ENCODE results near the gene GNA12. TPM values are rescaled to one million over a fixed set of nuclear protein-coding genes. Genes with fewer than 3 reads are reported as not detected.
A peak's percentile ranks its signal among the peaks of the same experiment; 100 is the strongest.

GNA12 gene
- total and polyA plus RNA-seq, 2 experiments from 2014 or later, result 11.2 to 13.8 TPM

DNA sequence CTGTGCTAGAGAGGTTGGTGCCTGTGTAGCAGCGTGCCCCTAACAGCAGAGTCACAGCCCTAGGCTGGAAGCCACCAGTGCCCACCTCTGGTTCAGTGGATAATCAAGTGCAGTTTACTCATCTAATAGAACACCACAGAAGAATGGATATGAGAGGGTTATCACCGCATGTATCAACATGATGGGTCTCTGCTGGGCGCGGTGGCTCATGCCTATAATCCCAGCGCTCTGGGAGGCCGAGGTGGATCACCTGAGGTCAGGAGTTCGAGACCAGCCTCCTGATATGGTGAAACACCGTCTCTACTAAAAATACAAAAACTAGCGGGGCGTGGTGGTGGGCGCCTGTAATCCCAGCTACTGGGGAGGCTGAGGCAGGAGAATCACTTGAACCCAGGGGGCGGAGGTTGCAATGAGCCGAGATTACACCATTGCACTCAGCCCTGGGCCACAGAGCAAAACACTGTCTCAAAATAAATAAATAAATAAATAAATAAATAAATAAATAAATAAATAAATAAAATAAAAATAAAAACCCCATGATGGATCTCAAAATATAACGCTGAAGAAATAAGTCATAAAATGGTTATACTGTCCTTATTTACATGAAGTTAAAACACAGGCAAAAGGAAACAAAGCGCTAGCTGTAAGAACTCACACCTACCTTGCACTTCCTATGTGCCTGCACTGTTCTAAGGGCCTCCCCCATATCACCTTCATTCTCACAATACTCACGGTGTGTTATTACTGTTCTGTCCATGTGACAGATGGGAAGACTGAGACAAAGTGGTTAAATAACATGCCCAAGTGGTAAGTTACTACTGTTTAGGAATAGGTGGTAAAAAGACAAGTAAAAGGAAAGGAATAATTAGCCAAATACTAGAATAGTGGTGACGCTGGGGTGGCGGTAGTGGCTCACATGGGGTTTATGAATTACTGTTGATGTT is 85.2 kb downstream of the GNA12 start:
- peaks cover 56% of the 10 kb centered on the region for H3K4me1 ChIP-seq (ENCODE audit: insufficient read depth)
- peak overlapping the region; percentile 51 for H3K4me3 ChIP-seq
- peaks cover 52% of the 10 kb centered on the region for H3K79me2 ChIP-seq (ENCODE audit: insufficient read depth)
- H3K27ac ChIP-seq, result peak overlapping the region; percentile 97
- H3K27me3 ChIP-seq (replicated peaks; ENCODE audit: insufficient read depth), result no peaks in the 10 kb centered on the region
- no peaks in the 10 kb centered on the region for H3K9me3 ChIP-seq (ENCODE audit: low read depth)
- H2AFZ ChIP-seq, result no peak overlapping the region
- H3K9me2 ChIP-seq (ENCODE audit: insufficient read depth), result no peaks in the 10 kb centered on the region
- in situ Hi-C loops (cut with MboI), result no loop called here
- no peak for DNase-seq
- no peaks in the 10 kb centered on the region for H4K20me1 ChIP-seq (ENCODE audit: insufficient read depth)
- 93 to 94% methylated on average over 18 of the region's 18 CpGs for WGBS, 2 experiments (ENCODE audit: low coverage in 1 of 2, low lambda C conversion rate in 2 of 2, missing lambda C conversion rate in 2 of 2)
- peaks cover 49% of the 10 kb centered on the region for H3F3A ChIP-seq (ENCODE audit: insufficient read depth)
- peak overlapping the region; percentile 77 for H3K9ac ChIP-seq
- TF ChIP-seq EZH2phosphoT487 (IDR thresholded peaks at IDR 0.05; ENCODE audit: insufficient read depth, low read depth), result no peak
- TF ChIP-seq EZH2 (IDR thresholded peaks at IDR 0.05; ENCODE audit: insufficient read depth, poor library complexity, severe bottlenecking), result no peak
- H3K36me3 ChIP-seq (ENCODE audit: low read depth), result no peaks in the 10 kb centered on the region
- H3K4me2 ChIP-seq (ENCODE audit: unreplicated experiment), result peak overlapping the region; percentile 81

DNA sequence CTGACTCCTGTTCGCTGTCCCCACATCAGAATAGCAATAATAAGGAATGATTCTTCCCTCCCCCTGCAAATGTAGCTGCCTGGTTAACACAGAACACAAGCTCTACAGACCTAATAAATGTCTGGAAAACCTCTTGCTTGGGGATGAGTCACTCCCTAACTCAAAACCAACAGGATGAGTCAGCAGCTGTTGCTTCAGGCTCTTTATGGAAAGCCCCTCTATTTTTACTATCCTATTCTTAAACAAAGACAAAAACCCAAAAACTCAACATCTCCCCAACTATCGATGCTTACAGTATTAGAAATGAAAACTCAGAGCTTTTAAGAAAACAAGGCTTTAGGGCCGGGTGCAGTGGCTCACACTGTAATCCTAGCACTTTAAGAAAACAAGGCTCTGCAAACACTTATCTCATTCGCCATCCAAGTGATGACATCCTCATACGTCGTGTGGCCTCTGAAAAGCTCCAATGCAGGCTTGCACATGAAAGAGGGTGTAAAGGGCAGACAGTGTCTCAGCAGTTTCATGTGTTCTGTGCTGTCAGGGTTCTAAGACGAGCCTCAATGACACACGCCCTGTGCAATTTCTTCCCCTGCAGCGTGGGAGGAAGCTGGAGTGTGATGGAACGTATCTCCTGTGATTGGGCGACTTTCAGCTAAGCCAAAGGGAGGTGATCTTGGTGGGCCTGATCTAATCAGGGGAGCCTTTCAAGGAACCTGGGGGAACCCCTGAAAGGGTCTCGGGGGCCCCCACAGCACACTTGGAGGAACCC is 86.0 kb downstream of the GNA12 start:
- H2AFZ ChIP-seq, result 0 out of 2 replicates have a peak overlapping the region, but pooled peaks have one; percentile 1
- H3K9ac ChIP-seq, result peak overlapping the region; percentile 77
- no peak for TF ChIP-seq EZH2 (IDR thresholded peaks at IDR 0.05; ENCODE audit: insufficient read depth, poor library complexity, severe bottlenecking)
- TF ChIP-seq EZH2phosphoT487 (IDR thresholded peaks at IDR 0.05; ENCODE audit: insufficient read depth, low read depth), result no peak
- no peaks in the 10 kb centered on the region for H4K20me1 ChIP-seq (ENCODE audit: insufficient read depth)
- H3K36me3 ChIP-seq (ENCODE audit: low read depth), result no peaks in the 10 kb centered on the region
- peaks cover 61% of the 10 kb centered on the region for H3K79me2 ChIP-seq (ENCODE audit: insufficient read depth)
- H3K9me2 ChIP-seq (ENCODE audit: insufficient read depth), result no peaks in the 10 kb centered on the region
- H3F3A ChIP-seq (ENCODE audit: insufficient read depth), result peaks cover 49% of the 10 kb centered on the region
- H3K4me3 ChIP-seq, result peak overlapping the region; percentile 51
- in situ Hi-C loops (cut with MboI), result no loop called here
- peak overlapping the region; percentile 81 for H3K4me2 ChIP-seq (ENCODE audit: unreplicated experiment)
- H3K27me3 ChIP-seq (replicated peaks; ENCODE audit: insufficient read depth), result no peaks in the 10 kb centered on the region
- peaks cover 52% of the 10 kb centered on the region for H3K4me1 ChIP-seq (ENCODE audit: insufficient read depth)
- no peaks in the 10 kb centered on the region for H3K9me3 ChIP-seq (ENCODE audit: low read depth)
- 2 to 5% methylated on average over 12 of the region's 12 CpGs for WGBS, 2 experiments (ENCODE audit: low coverage in 1 of 2, low lambda C conversion rate in 2 of 2, missing lambda C conversion rate in 2 of 2)
- DNase-seq, result peak; percentile 99
- H3K27ac ChIP-seq, result peak overlapping the region; percentile 97

DNA sequence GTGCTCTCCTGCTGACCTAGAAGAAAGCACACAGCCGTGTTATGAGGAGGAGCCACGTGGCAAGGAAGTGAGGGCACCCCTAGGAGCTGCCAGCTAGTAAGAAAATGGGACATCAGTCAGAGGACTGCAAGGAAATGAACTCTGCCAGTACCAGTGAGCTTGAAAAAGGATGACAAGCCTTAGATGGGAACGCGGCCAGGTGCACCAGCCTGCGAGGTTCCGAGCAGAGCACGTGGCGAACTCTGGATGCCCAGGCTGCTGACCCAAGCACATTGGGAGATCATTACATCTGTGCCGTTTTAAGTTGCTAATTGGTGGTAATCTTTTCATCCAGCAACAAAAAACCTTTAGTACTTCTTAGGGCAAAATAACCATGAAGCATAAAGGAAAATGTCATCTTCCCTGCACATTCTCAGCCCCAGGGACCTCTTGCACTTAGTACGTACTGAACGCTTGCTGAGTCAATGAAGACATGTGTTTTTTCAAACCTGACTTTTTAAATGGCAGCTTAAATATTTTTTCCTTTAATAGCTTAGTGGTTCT is 86.7 kb downstream of the GNA12 start:
- 0 out of 2 replicates have a peak overlapping the region, but pooled peaks have one; percentile 10 for H2AFZ ChIP-seq

DNA sequence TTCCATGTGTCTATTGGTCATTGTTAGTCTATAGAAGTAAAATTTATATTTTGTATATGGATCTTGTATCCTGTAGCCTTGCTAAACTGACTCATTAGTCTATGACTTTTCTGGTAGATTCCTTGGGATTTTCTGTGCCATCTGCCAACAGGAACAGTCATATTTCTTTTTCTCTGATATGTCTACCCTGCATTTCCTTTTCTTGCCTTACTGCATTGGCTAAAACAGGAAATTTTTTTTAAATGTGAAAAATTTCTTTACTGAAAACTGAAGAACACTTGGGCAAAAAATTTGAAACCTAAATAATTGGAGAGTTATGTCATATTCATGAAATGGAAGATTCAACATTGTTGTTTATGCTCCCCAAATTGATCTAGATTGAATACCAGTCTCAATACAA is 88.6 kb downstream of the GNA12 start:
- no peak overlapping the region for H3K4me3 ChIP-seq
- peaks cover 69% of the 10 kb centered on the region for H3K79me2 ChIP-seq (ENCODE audit: insufficient read depth)
- H3K27ac ChIP-seq, result peak overlapping the region; percentile 97; the same call in 1 of the 2 replicates
- no peaks in the 10 kb centered on the region for H3K36me3 ChIP-seq (ENCODE audit: low read depth)
- H2AFZ ChIP-seq, result no peak overlapping the region
- H4K20me1 ChIP-seq (ENCODE audit: insufficient read depth), result no peaks in the 10 kb centered on the region
- DNase-seq, result no peak
- in situ Hi-C loops (cut with MboI), result no loop called here
- no peak overlapping the region for H3K9ac ChIP-seq
- H3K4me1 ChIP-seq (ENCODE audit: insufficient read depth), result peaks cover 40% of the 10 kb centered on the region
- peaks cover 49% of the 10 kb centered on the region for H3F3A ChIP-seq (ENCODE audit: insufficient read depth)
- H3K9me3 ChIP-seq (ENCODE audit: low read depth), result no peaks in the 10 kb centered on the region
- H3K9me2 ChIP-seq (ENCODE audit: insufficient read depth), result no peaks in the 10 kb centered on the region
- TF ChIP-seq EZH2 (IDR thresholded peaks at IDR 0.05; ENCODE audit: insufficient read depth, poor library complexity, severe bottlenecking), result no peak
- no peak for TF ChIP-seq EZH2phosphoT487 (IDR thresholded peaks at IDR 0.05; ENCODE audit: insufficient read depth, low read depth)
- no peaks in the 10 kb centered on the region for H3K27me3 ChIP-seq (replicated peaks; ENCODE audit: insufficient read depth)
- no peak overlapping the region for H3K4me2 ChIP-seq (ENCODE audit: unreplicated experiment)

More for the DNA sequence above, 86.7 kb downstream of the GNA12 start:
- Histone ChIP-seq H3K4me3 (peak overlapping the region; percentile 51), H3K4me2 (ENCODE audit: unreplicated experiment) (peak overlapping the region; percentile 81), H3K9ac (peak overlapping the region; percentile 77), H3K9me3 (ENCODE audit: low read depth) (no peaks in the 10 kb centered on the region), H3K4me1 (ENCODE audit: insufficient read depth) (peaks cover 52% of the 10 kb centered on the region), H3K79me2 (ENCODE audit: insufficient read depth) (peaks cover 67% of the 10 kb centered on the region), H3F3A (ENCODE audit: insufficient read depth) (peaks cover 49% of the 10 kb centered on the region), H3K27ac (peak overlapping the region; percentile 97), H3K9me2 (ENCODE audit: insufficient read depth) (no peaks in the 10 kb centered on the region), H3K27me3 (replicated peaks; ENCODE audit: insufficient read depth) (no peaks in the 10 kb centered on the region), H4K20me1 (ENCODE audit: insufficient read depth) (no peaks in the 10 kb centered on the region), H3K36me3 (ENCODE audit: low read depth) (no peaks in the 10 kb centered on the region)
- TF ChIP-seq EZH2phosphoT487 (IDR thresholded peaks at IDR 0.05; ENCODE audit: insufficient read depth, low read depth), result no peak
- TF ChIP-seq EZH2 (IDR thresholded peaks at IDR 0.05; ENCODE audit: insufficient read depth, poor library complexity, severe bottlenecking), result no peak
- WGBS, 2 experiments (ENCODE audit: low coverage in 1 of 2, low lambda C conversion rate in 2 of 2, missing lambda C conversion rate in 2 of 2), result 6% methylated on average over 11 of the region's 11 CpGs
- in situ Hi-C loops (cut with MboI), result no loop called here
- DNase-seq, result peak; percentile 86

All from GM23248 (cell line).